Caco-2 (cell line): ENCODE data around the gene CTNNA2. TPM values are rescaled to one million over a fixed set of nuclear protein-coding genes. Genes with fewer than 3 reads are reported as not detected.

Experiments
- BruUV-seq: library from RNA; stranded (reverse); fragments of 400-500 nt; replicated peaks from 2 replicates; lab custom pipeline; 2021; lab: Mats Ljungman, UMichigan
- CTCF ChIA-PET: fragments of 300-600 bp; sonication (Branson Sonifier 250); formaldehyde crosslinking; loops from one replicate; lab custom pipeline; 2022; ENCODE audit warnings: antibody characterized with exemption; lab: Charles Lee
- POLR2A ChIA-PET: fragments of 300-600 bp; sonication (Branson Sonifier 250); formaldehyde crosslinking; loops from one replicate; lab custom pipeline; 2022; ENCODE audit warnings: antibody characterized with exemption; lab: Charles Lee
- DNase-seq, 2 experiments: peaks; one replicate each; pipeline versions ENCODE4 v3.0.0 to v3.0.0-alpha.2; 2020 to 2022
- H3K27me3 ChIP-seq: replicated peaks from 2 replicates; pipeline ENCODE4 v1.6.0; 2011; ENCODE audit warnings: low read length; ENCODE audit not compliant: control insufficient read depth, insufficient read depth
- H3K36me3 ChIP-seq: 2 replicates; pipeline ENCODE4 v1.5.1; 2011; ENCODE audit warnings: low read length; ENCODE audit not compliant: control insufficient read depth, insufficient read depth
- H3K4me1 ChIP-seq: fragments of 250-450 bp; sonication (Bioruptor Pico); 2 replicates; pipeline ENCODE4 v1.5.1; 2020; ENCODE audit warnings: mild to moderate bottlenecking
- H3K4me3 ChIP-seq: 2 replicates; pipeline ENCODE4 v1.5.1; 2011; ENCODE audit warnings: low read depth, mild to moderate bottlenecking, control low read depth, low read length
- H3K9me3 ChIP-seq: fragments of 250-450 bp; sonication (Bioruptor Pico); 2 replicates; pipeline ENCODE4 v1.5.1; 2020; ENCODE audit warnings: mild to moderate bottlenecking, moderate library complexity
- H3K27ac Mint-ChIP-seq: one replicate; pipeline ENCODE4 v1.8.0; 2022; ENCODE audit warnings: mixed read lengths; ENCODE audit not compliant: unreplicated experiment
- H3K27me3 Mint-ChIP-seq: one replicate; pipeline ENCODE4 v1.8.0; 2022; ENCODE audit warnings: mixed read lengths; ENCODE audit not compliant: insufficient read depth, unreplicated experiment
- H3K36me3 Mint-ChIP-seq: one replicate; pipeline ENCODE4 v1.8.0; 2022; ENCODE audit warnings: mild to moderate bottlenecking, mixed read lengths; ENCODE audit not compliant: insufficient read depth, unreplicated experiment
- H3K4me1 Mint-ChIP-seq: one replicate; pipeline ENCODE4 v1.8.0; 2022; ENCODE audit warnings: low read depth, mixed read lengths; ENCODE audit not compliant: unreplicated experiment
- H3K4me3 Mint-ChIP-seq: one replicate; pipeline ENCODE4 v1.8.0; 2022; ENCODE audit warnings: mild to moderate bottlenecking, moderate library complexity, mixed read lengths; ENCODE audit not compliant: unreplicated experiment
- H3K9me3 Mint-ChIP-seq: one replicate; pipeline ENCODE4 v1.8.0; 2022; ENCODE audit warnings: mixed read lengths; ENCODE audit not compliant: unreplicated experiment
- CTCF ChIP-seq, 2 experiments: fragments of 200-600 bp in 1 of 2; IDR thresholded peaks; 1 replicate in 1 of 2; 2 replicates in 1 of 2; pipeline versions ENCODE4 v1.5.1 to v1.8.0; 2011 to 2022; ENCODE audit warnings: antibody characterized with exemption in 1 of 2, control low read depth in 1 of 2, inconsistent platforms in 1 of 2, low read depth in 1 of 2, low read length in 1 of 2, mild to moderate bottlenecking in 1 of 2, moderate library complexity in 1 of 2; ENCODE audit not compliant: insufficient read depth in 1 of 2, severe bottlenecking in 1 of 2, unreplicated experiment in 1 of 2
- intact Hi-C: fragments of 100-400 bp; cut with micrococcal nuclease; formaldehyde crosslinking; loops from one replicate; pipeline ENCODE4 v1.10.0; 2022; ENCODE audit not compliant: unreplicated experiment
- total RNA-seq: library from RNA; stranded (reverse); gene quantifications from 2 replicates; pipeline ENCODE4 v1.2.3, GENCODE V29; 2022

The CTNNA2 gene
- total RNA-seq, 1 experiment from 2014 or later, result not detected

- no peaks in the 10 kb centered on the region for H3K27me3 ChIP-seq
- H3K27me3 Mint-ChIP-seq, result peaks cover 13% of the 10 kb centered on the region
- H3K27ac Mint-ChIP-seq, result no peak overlapping the region
- no peaks in the 10 kb centered on the region for H3K4me1 Mint-ChIP-seq
- H3K9me3 Mint-ChIP-seq, result no peaks in the 10 kb centered on the region
- H3K36me3 Mint-ChIP-seq, result no peaks in the 10 kb centered on the region
- CTCF ChIA-PET, result no interaction called here
- no peak for DNase-seq
- no TSS peak for BruUV-seq
- H3K36me3 ChIP-seq, result no peaks in the 10 kb centered on the region
- intact Hi-C loops, result no loop called here
- H3K4me1 ChIP-seq, result no peaks in the 10 kb centered on the region
- no peak for TF ChIP-seq CTCF (IDR thresholded peaks at IDR 0.05; ENCODE audit: insufficient read depth in 1 of 2, low read depth in 1 of 2, low read length in 1 of 2, severe bottlenecking in 1 of 2, unreplicated experiment in 1 of 2)
- no peak overlapping the region for H3K4me3 Mint-ChIP-seq
- no peak overlapping the region for H3K4me3 ChIP-seq
- POLR2A ChIA-PET, result no interaction called here
- H3K9me3 ChIP-seq, result no peaks in the 10 kb centered on the region
Measured at GRCh38 chr2:79665091-79665490, 152.2 kb downstream of the CTNNA2 start.

- CTCF ChIA-PET, result no interaction called here
- intact Hi-C loops, result no loop called here
Measured at GRCh38 chr2:79666430-79666829, 153.6 kb downstream of the CTNNA2 start.

GRCh38 chr2:79669714-79670113 is 156.9 kb downstream of the CTNNA2 start:
- Histone ChIP-seq H3K4me1 (no peaks in the 10 kb centered on the region), H3K4me3 (no peak overlapping the region), H3K9me3 (no peaks in the 10 kb centered on the region), H3K27me3 (no peaks in the 10 kb centered on the region), H3K36me3 (no peaks in the 10 kb centered on the region)
- no peaks in the 10 kb centered on the region for H3K36me3 Mint-ChIP-seq
- no TSS peak for BruUV-seq
- DNase-seq, result no peak
- intact Hi-C loops, result loop anchor here (1.0 kb wide), 1 partner anchor 186 kb away; no protein-coding TSS in a partner anchor
- H3K4me3 Mint-ChIP-seq, result no peak overlapping the region
- no peak for TF ChIP-seq CTCF (IDR thresholded peaks at IDR 0.05; ENCODE audit: insufficient read depth in 1 of 2, low read depth in 1 of 2, low read length in 1 of 2, severe bottlenecking in 1 of 2, unreplicated experiment in 1 of 2)
- no peak overlapping the region for H3K27ac Mint-ChIP-seq
- peaks cover 7% of the 10 kb centered on the region for H3K27me3 Mint-ChIP-seq
- no peaks in the 10 kb centered on the region for H3K4me1 Mint-ChIP-seq
- CTCF ChIA-PET, result interaction anchor here (0.7 kb wide), 2 partner anchors 185 to 186 kb away, joined by 3 read pairs; no protein-coding TSS in a partner anchor
- POLR2A ChIA-PET, result no interaction called here
- H3K9me3 Mint-ChIP-seq, result no peaks in the 10 kb centered on the region

More at GRCh38 chr2:79666430-79666829, 153.6 kb downstream of the CTNNA2 start:
- no TSS peak for BruUV-seq
- Mint-ChIP-seq H3K9me3 (no peaks in the 10 kb centered on the region), H3K27ac (no peak overlapping the region), H3K4me1 (no peaks in the 10 kb centered on the region), H3K27me3 (peaks cover 13% of the 10 kb centered on the region), H3K36me3 (no peaks in the 10 kb centered on the region), H3K4me3 (no peak overlapping the region)
- Histone ChIP-seq H3K36me3 (no peaks in the 10 kb centered on the region), H3K4me1 (no peaks in the 10 kb centered on the region), H3K4me3 (no peak overlapping the region), H3K27me3 (no peaks in the 10 kb centered on the region), H3K9me3 (no peaks in the 10 kb centered on the region)
- POLR2A ChIA-PET, result no interaction called here
- TF ChIP-seq CTCF (IDR thresholded peaks at IDR 0.05; ENCODE audit: insufficient read depth in 1 of 2, low read depth in 1 of 2, low read length in 1 of 2, severe bottlenecking in 1 of 2, unreplicated experiment in 1 of 2), result no peak
- DNase-seq, result no peak
